Epithelial cell of esophagus (primary cell): Measurements from ENCODE around the gene KDM3A.

ENCODE experiments used
- DNase-seq: peaks from one replicate; pipeline ENCODE4 v3.0.0; 2010; ENCODE audit warnings: low read depth
- H3K4me3 ChIP-seq: 2 replicates; pipeline ENCODE4 v1.5.1; 2011; ENCODE audit warnings: mild to moderate bottlenecking, low read length, control low read depth
- TF ChIP-seq, protein P1 (sequence below): IDR thresholded peaks from 2 replicates; pipeline ENCODE4 v1.5.1; 2011; ENCODE audit warnings: low read depth, mild to moderate bottlenecking, low read length, control low read depth, inconsistent platforms; ENCODE audit not compliant: insufficient read depth; ENCODE audit errors: missing control alignments

Gene KDM3A

DNA sequence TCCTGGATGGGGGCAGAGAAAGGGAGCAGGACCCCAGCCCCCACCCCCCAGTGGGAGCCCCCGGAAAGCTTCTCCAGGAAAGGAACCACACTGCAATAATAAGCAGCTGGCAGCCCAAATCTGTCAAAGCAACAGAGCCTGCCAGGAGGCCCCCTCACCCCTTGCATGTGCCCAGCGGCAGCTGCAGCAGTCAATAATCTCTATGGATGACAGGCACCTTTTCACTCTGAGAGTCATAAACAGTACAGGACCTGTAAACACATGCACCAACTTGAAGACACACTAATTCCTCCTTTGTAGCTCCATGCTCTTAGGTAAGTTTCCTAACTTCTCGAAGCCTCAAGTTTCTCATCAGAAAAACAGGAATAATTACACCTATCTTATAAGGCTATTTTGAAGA is 26.2 kb upstream of the KDM3A start:
- TF ChIP-seq, protein P1, sequence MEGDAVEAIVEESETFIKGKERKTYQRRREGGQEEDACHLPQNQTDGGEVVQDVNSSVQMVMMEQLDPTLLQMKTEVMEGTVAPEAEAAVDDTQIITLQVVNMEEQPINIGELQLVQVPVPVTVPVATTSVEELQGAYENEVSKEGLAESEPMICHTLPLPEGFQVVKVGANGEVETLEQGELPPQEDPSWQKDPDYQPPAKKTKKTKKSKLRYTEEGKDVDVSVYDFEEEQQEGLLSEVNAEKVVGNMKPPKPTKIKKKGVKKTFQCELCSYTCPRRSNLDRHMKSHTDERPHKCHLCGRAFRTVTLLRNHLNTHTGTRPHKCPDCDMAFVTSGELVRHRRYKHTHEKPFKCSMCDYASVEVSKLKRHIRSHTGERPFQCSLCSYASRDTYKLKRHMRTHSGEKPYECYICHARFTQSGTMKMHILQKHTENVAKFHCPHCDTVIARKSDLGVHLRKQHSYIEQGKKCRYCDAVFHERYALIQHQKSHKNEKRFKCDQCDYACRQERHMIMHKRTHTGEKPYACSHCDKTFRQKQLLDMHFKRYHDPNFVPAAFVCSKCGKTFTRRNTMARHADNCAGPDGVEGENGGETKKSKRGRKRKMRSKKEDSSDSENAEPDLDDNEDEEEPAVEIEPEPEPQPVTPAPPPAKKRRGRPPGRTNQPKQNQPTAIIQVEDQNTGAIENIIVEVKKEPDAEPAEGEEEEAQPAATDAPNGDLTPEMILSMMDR: no peak
- peak; percentile 94 for DNase-seq
- H3K4me3 ChIP-seq: no peak overlapping the region

DNA sequence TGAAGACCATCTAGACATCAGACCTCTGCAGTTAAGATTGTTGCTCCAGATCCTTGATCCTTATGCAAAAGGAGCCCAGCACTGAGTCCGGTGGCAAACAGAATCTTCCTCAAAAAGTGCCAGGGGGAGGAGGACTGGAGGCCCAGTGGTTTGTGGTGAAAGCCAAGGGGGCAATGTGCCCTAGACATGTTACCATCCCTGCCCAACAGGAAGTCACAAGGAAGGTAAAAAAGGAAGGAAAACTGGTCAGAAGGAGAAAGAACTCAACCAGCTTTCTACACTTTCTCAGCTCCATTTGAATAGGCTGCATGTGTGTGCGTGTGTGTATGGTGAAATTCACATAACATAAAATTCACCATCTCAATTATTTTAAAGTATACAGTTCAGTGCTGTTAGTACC is 25.0 kb upstream of the KDM3A start:
- TF ChIP-seq, protein P1: no peak
- DNase-seq: no peak
- H3K4me3 ChIP-seq: no peak overlapping the region

DNA sequence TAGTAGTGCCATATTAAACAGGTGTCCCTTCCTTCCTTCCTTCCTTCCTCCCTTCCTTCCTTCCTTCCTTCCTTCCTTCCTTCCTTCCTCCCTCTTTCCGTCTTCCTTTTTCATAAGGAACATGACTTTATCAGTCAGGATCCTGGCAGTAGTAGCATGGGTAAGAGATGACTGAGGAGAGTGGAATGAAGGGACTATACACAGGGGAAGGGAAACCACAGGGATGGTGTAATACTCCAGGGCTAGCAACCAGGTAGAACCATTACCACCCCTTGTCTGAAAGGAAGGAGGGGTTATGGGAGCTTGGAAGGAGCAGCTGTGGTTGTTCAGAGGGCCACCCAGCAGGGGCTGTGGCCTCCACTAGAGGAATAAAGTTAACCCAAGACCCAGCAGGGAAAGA is 23.2 kb upstream of the KDM3A start:
- TF ChIP-seq, protein P1: no peak
- peak; percentile 92 for DNase-seq
- no peak overlapping the region for H3K4me3 ChIP-seq

DNA sequence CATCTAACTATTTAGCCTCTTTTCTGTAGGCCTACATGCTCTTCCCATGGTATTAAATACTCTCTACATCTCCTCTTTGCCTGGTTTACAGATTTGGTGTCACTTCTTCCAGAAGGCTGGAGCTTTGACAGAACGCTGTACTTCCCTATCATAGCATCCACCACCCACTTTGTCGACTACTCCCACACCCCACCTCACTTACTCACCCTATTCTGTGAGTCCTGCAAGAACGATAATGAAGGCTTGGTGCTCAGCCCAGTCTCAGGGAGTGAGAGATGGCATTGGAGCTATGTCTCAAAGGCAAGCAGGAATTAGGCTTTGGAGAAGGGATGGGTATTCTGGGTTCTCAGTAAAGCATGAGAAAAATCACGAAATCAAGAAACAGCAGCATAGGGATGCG is 20.3 kb upstream of the KDM3A start:
- H3K4me3 ChIP-seq: no peak overlapping the region
- TF ChIP-seq, protein P1: no peak
- DNase-seq: no peak

DNA sequence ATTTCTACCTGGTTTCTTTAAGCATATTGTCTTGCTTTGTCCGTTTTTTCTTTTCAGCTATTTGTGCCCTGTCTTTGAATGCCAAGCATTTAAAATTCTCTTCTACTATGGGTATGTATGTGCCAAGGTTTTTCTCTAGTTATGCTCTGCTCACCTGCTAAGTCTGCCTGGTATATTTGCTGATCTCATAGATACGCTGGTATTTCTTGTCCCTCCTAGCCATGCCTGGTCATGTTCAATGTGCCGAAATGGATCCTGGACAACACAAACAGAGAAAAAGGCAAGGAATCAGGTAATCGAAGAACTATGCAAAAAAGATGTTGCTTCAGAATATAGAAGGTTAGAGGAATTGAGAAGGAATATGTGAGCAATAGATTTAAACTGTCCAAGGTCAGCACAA is 14.9 kb upstream of the KDM3A start:
- H3K4me3 ChIP-seq: no peak overlapping the region
- TF ChIP-seq, protein P1: no peak
- peak; percentile 84 for DNase-seq

DNA sequence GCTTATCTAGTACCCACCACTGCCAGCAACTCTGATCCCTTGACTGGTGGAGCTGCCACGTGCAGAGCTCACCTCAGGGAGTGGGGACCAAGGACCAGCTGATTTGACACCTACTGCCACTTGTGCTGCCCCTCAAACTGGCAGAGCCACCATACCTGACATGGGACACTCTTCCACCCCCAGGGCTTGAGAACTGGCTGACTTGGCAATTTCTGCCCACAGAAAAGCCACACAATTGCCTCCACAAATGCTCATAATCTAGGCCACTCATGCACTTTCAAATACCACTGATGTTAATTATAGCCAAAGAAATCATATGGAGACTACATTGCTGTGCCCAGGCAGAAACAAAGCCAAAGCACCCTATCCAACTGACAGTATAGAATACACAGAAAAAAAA is 11.8 kb upstream of the KDM3A start:
- TF ChIP-seq, protein P1: no peak
- no peak overlapping the region for H3K4me3 ChIP-seq
- DNase-seq: no peak

DNA sequence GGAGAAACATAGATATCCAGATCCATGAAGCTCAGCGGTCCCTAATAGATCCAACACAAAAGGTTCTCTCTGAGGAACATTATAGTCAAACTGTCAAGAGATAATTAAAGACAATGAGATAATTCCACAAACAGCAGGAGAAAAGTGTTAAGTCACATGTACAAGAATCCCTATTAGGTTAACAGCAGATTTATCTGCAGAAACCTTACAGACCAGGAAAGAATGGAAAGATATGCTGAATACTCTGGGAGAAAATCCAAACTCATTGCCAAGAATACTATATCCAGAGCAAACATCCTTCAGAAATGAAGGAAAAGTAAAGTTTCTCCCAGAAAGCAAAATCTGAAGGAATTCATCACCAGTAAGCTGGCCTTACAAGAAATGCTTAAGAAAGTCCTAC is 10.8 kb upstream of the KDM3A start:
- DNase-seq: no peak
- no peak overlapping the region for H3K4me3 ChIP-seq
- TF ChIP-seq, protein P1: no peak
